ENCODE measurements around the gene TMEM250. TPM values are rescaled to one million over a fixed set of nuclear protein-coding genes. Genes with fewer than 3 reads are reported as not detected.
"Not testable (repeated sequence)": the region's sequence is repeated elsewhere in the genome, so short reads cannot be mapped to it uniquely, and the experiment has no call there.

TMEM250 gene
- total RNA-seq, 1 donor from 2014 or later, result 64.8 TPM

DNA sequence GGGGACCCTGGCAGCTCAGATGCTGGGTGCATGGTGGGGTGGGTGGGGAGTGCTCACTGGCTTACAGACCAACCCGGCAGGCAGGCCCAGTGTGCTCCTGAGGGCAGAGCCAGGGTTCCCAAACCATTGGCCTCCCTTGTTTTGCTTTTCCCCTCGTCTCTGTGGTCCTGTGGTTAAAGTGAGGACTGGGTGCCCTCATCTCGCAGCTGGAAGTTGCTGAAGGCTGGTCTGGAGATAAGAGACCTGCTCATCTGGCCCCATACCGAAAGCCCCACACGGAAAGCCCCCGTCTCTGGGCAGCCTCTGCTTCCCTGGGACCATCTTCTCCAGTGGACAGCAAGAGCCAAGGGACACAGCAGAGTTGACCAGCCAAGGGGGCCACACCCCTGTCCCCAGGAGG lies 13.8 kb downstream of the TMEM250 start:
- Histone ChIP-seq H3K4me3 (ENCODE audit: low read depth, low read length) (no peak overlapping the region), H3K27me3 (ENCODE audit: control insufficient read depth, insufficient read depth, low read length) (peaks cover 6% of the 10 kb centered on the region), H3K36me3 (ENCODE audit: control insufficient read depth, insufficient read depth, low read length) (no peaks in the 10 kb centered on the region)
- DNase-seq (ENCODE audit: low read depth), result no peak
- TF ChIP-seq, protein P1, sequence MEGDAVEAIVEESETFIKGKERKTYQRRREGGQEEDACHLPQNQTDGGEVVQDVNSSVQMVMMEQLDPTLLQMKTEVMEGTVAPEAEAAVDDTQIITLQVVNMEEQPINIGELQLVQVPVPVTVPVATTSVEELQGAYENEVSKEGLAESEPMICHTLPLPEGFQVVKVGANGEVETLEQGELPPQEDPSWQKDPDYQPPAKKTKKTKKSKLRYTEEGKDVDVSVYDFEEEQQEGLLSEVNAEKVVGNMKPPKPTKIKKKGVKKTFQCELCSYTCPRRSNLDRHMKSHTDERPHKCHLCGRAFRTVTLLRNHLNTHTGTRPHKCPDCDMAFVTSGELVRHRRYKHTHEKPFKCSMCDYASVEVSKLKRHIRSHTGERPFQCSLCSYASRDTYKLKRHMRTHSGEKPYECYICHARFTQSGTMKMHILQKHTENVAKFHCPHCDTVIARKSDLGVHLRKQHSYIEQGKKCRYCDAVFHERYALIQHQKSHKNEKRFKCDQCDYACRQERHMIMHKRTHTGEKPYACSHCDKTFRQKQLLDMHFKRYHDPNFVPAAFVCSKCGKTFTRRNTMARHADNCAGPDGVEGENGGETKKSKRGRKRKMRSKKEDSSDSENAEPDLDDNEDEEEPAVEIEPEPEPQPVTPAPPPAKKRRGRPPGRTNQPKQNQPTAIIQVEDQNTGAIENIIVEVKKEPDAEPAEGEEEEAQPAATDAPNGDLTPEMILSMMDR (IDR thresholded peaks at IDR 0.05; ENCODE audit: insufficient read depth, low read length, poor library complexity, severe bottlenecking), result no peak

DNA sequence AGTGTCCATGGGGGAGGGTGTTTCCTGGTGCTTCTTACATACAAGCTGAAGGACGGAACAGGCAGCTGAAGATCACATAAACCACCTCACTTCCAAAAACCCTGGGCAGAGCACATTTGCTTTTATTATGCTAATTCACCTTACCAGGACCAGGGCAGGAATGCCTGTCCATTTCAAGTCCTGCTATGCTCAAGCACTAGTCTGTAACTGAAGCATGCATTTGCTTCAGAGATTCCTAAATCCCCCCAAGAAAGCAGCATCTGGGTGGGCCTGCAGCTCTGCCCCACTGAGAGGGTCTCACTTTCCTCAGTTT lies 14.2 kb downstream of the TMEM250 start:
- DNase-seq (ENCODE audit: low read depth), result no peak
- no peak overlapping the region for H3K4me3 ChIP-seq (ENCODE audit: low read depth, low read length)
- H3K27me3 ChIP-seq (ENCODE audit: control insufficient read depth, insufficient read depth, low read length), result peaks cover 6% of the 10 kb centered on the region
- no peaks in the 10 kb centered on the region for H3K36me3 ChIP-seq (ENCODE audit: control insufficient read depth, insufficient read depth, low read length)
- TF ChIP-seq, protein P1 (IDR thresholded peaks at IDR 0.05; ENCODE audit: insufficient read depth, low read length, poor library complexity, severe bottlenecking), result no peak

DNA sequence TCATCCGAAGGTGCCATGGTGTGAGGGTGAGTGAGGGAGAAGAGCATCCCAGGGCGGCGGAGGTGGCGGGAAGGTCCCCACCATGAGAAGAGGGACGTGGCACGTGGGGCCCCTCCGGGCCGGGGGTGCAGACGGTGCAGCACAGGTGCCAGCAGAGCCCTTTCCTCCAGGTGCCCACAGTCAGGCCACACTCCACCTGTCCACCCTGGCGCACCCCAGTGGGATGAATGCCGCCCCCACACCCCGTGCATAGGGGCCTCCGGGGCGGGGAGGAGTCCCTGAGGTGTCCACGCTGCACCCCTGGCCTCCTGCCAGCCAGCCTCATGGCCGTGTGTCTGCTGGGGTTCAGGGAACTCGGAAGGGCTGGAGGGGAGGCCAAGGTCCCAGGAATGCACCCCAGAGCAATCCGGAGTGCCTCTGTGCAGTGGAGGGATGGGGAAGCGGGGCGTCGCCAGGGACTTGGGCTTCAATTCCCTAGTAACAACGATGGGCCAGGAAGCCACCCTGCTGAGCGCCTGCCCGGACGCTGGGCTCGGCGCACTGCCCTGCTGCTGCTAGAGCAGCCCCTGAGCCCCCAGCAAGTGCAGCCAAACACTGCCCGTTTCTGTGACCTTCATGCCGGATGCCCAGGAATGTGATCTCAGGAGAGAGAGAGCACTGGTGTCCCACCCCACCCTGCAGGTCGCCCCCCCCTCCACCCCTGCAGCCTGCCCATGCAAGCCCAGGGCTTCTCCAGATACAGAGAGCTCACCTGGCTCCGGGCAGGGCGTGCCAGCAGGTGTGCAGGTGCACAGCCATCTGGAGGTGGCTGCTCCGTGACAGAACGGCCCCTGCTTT lies 14.8 kb downstream of the TMEM250 start:
- DNase-seq (ENCODE audit: low read depth), result no peak
- Histone ChIP-seq H3K27me3 (ENCODE audit: control insufficient read depth, insufficient read depth, low read length) (peaks cover 11% of the 10 kb centered on the region), H3K4me3 (ENCODE audit: low read depth, low read length) (no peak overlapping the region), H3K36me3 (ENCODE audit: control insufficient read depth, insufficient read depth, low read length) (no peaks in the 10 kb centered on the region)
- TF ChIP-seq, protein P1 (IDR thresholded peaks at IDR 0.05; ENCODE audit: insufficient read depth, low read length, poor library complexity, severe bottlenecking), result no peak

DNA sequence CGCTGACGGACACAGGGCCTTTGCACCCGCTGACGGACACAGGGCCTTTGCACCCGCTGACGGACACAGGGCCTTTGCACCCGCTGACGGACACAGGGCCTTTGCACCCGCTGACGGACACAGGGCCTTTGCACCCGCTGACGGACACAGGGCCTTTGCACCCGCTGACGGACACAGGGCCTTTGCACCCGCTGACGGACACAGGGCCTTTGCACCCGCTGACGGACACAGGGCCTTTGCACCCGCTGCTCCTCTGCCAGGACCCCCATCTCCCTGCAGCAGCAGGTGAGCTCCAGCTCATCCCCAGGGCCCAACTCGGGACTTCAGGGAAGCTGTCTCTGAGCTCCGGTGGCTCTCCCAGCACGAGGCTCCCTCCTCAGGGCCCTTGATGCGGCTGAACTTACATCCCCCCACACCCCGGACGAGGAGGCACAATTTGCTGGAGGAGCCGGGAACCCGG lies 17.0 kb downstream of the TMEM250 start:
- peaks cover 17% of the 10 kb centered on the region for H3K27me3 ChIP-seq (ENCODE audit: control insufficient read depth, insufficient read depth, low read length)
- not testable (repeated sequence) for H3K4me3 ChIP-seq (ENCODE audit: low read depth, low read length); DNase-seq (ENCODE audit: low read depth); H3K36me3 ChIP-seq (ENCODE audit: control insufficient read depth, insufficient read depth, low read length)

DNA sequence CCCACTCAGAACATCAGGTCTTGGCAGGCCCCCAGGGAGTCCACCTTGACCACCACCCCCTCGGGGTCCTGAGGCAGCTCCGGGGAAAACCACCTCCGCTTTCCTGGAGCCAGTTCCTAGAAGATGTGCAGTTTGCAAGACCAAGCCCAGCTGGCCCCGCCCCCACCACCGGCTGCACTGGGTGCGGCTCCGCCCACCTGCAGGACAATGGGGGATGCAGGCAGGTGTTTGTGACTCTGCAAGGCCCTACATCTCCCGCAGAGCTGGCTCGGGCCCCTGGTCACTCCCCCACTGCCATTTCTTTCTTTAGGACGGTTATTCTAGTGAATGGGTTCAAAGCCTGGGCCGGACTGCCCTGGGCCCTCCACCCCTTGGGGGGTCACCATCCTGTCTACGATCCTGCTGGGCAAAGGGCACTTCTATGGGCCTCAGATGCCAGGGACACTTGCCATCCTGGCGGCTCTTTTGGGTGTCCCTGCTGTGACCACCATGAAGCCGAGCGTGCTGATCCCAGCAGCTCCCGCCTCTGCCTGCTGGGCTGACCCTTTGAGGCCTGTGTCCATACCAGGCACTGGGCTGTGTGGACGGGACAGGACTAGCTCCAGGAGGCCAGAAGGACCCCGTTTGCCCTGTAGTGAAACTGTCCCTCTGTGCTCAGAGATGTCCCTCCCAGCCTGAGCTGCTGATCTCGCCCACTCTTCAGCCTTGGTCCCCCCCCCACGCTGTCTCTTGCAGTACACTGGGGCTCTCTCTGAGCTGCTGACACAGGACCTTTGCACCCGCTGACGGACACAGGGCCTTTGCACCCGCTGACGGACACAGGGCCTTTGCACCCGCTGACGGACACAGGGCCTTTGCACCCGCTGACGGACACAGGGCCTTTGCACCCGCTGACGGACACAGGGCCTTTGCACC lies 17.7 kb downstream of the TMEM250 start:
- TF ChIP-seq, protein P1 (IDR thresholded peaks at IDR 0.05; ENCODE audit: insufficient read depth, low read length, poor library complexity, severe bottlenecking), result no peak
- H3K27me3 ChIP-seq (ENCODE audit: control insufficient read depth, insufficient read depth, low read length), result peaks cover 17% of the 10 kb centered on the region
- no peak for DNase-seq (ENCODE audit: low read depth)
- no peak overlapping the region for H3K4me3 ChIP-seq (ENCODE audit: low read depth, low read length)
- H3K36me3 ChIP-seq (ENCODE audit: control insufficient read depth, insufficient read depth, low read length), result no peaks in the 10 kb centered on the region

DNA sequence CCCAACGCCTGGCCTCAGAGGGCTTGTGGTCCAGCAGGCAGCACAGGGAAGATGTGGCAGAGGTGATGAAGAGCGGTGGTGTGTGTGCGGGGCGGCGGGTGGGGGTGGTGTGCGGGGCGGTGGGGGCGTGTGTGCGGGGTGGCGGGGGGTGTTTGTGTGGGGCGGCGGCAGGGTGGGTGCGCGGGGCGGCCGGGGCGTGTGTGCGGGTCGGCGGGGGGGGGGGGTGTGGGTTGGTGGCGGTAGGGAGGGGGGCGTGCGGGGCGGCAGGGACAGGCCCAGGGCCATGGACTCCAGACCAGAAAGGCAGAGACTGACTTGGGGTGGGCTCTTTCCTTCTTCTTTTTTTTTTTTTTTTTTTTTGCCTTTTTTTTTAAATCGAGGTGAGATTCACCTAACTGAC lies 19.1 kb downstream of the TMEM250 start:
- H3K36me3 ChIP-seq (ENCODE audit: control insufficient read depth, insufficient read depth, low read length), result no peaks in the 10 kb centered on the region
- peaks cover 17% of the 10 kb centered on the region for H3K27me3 ChIP-seq (ENCODE audit: control insufficient read depth, insufficient read depth, low read length)
- H3K4me3 ChIP-seq (ENCODE audit: low read depth, low read length), result no peak overlapping the region
- DNase-seq (ENCODE audit: low read depth), result no peak
- TF ChIP-seq, protein P1 (IDR thresholded peaks at IDR 0.05; ENCODE audit: insufficient read depth, low read length, poor library complexity, severe bottlenecking), result no peak

All from kidney epithelial cell (primary cell).